HT-29 (cell line): ENCODE data around the gene SLX4IP. TPM values are rescaled to one million over a fixed set of nuclear protein-coding genes. Genes with fewer than 3 reads are reported as not detected.

Experiments
- small RNA-seq: library from RNA; depleted of rRNA; stranded (forward); fragments of <200 nt; gene quantifications from one replicate; pipeline ENCODE3, GENCODE V24; 2014
- total RNA-seq: library from RNA; depleted of rRNA; stranded (reverse); fragments of >200 nt; shearing (Covaris generic); gene quantifications from 2 replicates; pipeline ENCODE4 v1.2.3, GENCODE V29; 2014; rRNA removed

SLX4IP gene
- total RNA-seq, 1 experiment from 2014 or later: 1.4 TPM

Small RNA genes lying within 50 kb of the gene (small RNA-seq; reads per million reads assigned to genes)
- not detected for gene MIR6870

Other genes with a start within 250 kb of the SLX4IP start
- not detected in 2 replicates for gene SNAP25, start 216.5 kb upstream of the SLX4IP start, total RNA-seq
- gene MKKS, start 1.1 kb upstream of the SLX4IP start, total RNA-seq: 4.2 and 5.5 TPM in 2 replicates
- gene JAG1, start 238.7 kb downstream of the SLX4IP start, total RNA-seq: 13.9 and 15.5 TPM in 2 replicates